HG02759 (cell line): ENCODE data around the gene MGAT5.

ENCODE experiments used
- ATAC-seq: cut with Tn5 transposase; IDR thresholded peaks from one replicate; pipeline ENCODE4 v1.9.1; 2021; ENCODE audit warnings: mild to moderate bottlenecking, moderate library complexity; ENCODE audit not compliant: unreplicated experiment

MGAT5 gene

GRCh38 chr2:134392442-134393074 is 138.7 kb downstream of the MGAT5 start:
- no peak for ATAC-seq

DNA sequence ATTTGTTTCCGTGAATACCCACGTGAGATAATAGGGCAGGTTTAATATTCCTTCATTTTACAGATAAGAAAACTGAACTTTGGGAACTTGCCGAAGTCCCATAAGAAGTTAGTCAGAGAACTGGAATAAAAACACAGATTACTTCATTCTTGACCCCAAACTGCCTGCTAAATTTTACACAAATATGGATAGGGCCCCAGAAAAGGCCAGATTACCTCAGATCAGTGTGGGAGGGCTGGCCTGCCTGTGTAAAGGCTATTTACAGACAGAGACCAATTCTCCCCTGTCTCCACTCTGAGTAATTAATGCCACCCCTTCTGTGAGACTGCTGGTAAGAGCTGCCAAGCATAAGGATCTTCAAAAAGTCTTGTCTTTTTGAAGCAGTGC is 139.2 kb downstream of the MGAT5 start:
- ATAC-seq = no peak

DNA sequence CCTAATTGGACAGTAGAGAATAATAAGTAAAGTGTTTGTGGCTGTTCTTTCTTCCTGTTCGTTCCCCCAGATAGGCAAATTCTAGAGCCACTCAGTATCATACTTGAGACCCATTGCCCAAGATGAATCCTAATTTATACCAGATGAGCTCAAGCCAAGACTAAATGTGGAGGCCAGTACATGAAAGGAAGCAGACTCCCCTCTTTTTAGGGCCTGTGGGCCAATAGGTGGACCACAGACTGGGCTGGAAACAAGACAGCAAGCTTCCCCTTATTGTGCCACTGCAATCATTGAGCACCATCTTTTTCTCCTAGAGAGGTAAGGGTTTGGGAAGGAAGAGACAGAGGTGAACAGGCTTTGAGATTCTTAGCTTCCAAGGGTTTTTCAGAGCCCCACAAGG is 141.9 kb downstream of the MGAT5 start:
- no peak for ATAC-seq

DNA sequence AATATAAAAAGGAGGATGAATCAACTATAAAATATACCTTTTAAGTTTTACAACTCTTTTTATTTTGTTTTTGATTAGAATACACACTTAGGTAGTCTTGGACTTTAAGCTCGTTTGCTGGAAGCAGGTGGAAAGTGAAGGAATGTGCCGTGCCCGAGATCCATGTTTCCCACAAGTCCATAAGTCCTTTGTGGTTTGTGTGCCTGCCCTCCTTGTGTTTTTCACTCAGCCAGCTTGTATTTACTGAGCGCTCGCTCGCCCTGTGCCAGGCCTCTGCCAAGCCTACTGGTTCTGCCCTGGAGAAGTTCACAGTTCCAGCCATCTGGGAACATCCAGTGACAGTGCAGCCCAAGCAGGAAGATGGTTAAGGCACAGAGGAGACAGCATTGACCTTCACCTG is 142.6 kb downstream of the MGAT5 start:
- ATAC-seq = no peak

- ATAC-seq = no peak
Measured at GRCh38 chr2:134397146-134397896, 143.4 kb downstream of the MGAT5 start.

- ATAC-seq = no peak
Measured at GRCh38 chr2:134398300-134398699, 144.4 kb downstream of the MGAT5 start.

DNA sequence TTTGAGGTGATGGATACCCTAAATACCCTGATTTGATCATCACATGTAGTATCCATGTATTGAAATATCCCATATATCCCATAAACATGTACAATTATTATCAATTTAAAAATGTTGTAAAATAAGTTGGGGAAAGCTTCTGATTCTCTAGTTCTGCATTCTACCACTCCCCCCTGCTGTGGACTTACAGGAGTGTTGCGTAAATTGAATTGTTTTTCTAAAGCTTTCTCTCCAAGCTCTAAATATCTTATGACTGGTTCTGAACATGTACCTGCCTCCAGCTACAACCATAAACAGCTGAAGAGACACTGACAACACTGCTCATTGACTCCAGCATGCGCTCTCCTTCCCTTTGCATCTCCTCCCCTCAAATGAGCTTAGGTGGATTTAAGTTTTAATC is 145.2 kb downstream of the MGAT5 start:
- ATAC-seq = no peak

GRCh38 chr2:134401081-134401497 is 147.2 kb downstream of the MGAT5 start:
- ATAC-seq = no peak

DNA sequence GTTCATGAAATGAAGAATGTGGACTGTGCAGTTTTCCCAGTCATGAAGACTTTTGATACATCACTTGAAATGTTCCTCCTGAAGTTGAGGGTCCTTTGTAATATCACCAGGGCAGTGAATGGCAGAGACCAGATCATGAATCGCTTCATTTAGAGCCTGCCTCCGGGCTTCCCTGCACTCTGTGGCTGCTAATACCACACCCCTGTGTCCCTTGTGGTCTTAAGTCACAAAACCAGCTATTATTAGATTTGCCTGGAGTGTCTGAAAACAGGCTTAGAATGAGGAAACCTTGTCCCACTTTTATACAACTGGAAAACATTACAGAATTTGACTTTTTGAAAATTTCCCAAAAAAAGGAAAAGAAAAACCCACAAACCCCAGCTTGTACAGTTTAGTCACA is 147.9 kb downstream of the MGAT5 start:
- no peak for ATAC-seq

DNA sequence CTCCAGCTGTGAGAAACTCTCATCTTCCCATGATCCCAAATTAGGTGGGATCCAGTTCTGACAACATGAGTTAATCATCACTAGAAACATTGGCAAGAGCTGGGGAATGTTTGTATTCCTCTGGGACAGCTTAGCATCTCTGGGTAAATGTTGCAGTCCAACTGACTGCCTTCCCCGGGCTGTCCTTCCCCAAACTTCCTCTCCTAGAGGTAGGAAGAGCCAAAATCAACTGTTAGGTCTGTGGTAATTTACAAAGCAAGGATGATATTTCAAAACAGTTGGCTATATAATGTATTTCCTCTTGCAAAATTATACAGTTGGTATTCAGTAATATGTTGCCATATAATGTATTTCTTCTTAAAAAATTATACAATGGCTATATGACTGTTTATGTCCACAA is 148.5 kb downstream of the MGAT5 start:
- no peak for ATAC-seq

GRCh38 chr2:134405611-134406081 is 151.8 kb downstream of the MGAT5 start:
- no peak for ATAC-seq

- no peak for ATAC-seq
Measured at GRCh38 chr2:134406311-134406710, 152.4 kb downstream of the MGAT5 start.

GRCh38 chr2:134406736-134407135 is 152.9 kb downstream of the MGAT5 start:
- no peak for ATAC-seq

GRCh38 chr2:134407154-134407890 is 153.4 kb downstream of the MGAT5 start:
- ATAC-seq = no peak

DNA sequence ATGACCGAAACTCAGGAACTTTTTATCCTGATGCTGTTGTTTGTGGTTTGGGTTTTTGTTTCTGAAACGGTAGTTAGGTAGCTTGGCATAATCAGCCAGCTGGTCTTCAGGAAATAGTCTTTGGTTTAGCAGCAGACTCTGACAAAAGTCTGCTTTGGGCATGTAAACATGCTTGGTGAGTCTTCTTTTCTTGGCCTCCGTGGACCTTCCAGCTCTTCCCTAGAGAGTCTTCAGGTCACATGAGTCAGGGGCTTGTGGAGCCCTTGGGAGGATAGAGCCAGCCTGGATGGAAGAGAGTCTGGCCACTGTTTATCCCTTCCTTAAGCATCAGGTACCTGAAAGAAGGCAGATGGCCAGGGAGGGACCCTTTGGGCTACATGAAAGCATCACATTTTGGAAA is 154.5 kb downstream of the MGAT5 start:
- ATAC-seq = no peak

- ATAC-seq = no peak
Measured at GRCh38 chr2:134408791-134409190, 154.9 kb downstream of the MGAT5 start.

- no peak for ATAC-seq
Measured at GRCh38 chr2:134410006-134410405, 156.1 kb downstream of the MGAT5 start.

DNA sequence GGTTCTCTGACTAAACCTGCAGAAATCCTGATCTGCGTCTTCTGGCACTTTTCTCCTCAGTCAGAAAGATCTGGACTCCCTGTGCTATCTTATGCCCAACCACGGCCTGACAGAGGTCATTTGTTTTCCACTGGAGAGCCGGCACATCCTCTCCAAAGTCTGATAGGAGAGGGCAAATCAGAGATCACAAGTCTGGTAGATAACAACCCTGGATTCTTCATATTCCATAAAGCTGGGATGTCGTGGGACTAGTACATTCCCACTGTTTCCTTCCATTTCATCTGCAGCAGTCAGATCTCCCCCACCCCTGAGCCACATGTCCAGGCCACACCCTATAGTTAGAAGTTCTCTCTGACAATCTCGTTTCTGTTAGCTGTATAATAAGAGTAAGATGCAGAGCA is 157.0 kb downstream of the MGAT5 start:
- no peak for ATAC-seq

- no peak for ATAC-seq
Measured at GRCh38 chr2:134411279-134411827, 157.5 kb downstream of the MGAT5 start.

DNA sequence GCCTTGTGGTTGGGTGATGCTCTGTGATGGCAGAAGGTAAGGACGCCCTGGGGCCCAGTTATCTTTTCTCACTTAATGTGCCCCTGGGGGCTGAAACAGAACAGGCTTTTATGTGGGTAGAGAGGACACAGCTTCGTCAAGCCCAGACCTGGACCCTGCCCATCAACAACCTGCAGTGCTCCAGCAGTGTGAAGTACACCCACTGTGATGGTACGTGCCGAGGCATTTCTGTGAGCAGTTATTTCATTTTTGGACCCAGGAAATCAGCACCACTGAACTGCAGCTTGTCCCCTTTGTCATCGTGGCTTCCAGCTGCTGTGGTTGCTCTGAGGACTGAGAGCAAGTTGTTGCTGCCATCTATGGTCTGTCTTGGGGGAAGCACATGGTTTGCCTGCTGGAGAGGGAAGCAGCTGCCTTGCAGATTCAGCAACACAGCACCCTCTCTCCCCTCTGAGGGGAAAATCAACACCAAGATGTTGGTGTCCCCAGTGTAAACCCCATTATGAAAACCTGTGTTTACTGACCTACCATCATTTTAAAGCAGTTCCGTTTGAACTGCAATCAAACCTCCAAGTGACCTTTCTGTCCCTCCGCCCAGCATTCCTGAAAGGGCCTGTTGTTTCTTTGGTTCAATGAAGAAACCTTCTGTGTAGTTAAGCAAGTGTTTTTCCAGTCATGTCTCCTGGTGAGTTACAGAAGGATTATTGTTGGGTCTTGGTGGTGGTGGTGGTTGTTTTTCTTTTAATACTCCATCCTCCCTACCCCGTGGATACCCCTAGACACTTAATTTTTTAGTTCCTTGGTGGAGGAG is 158.2 kb downstream of the MGAT5 start:
- ATAC-seq = peak; percentile 96

DNA sequence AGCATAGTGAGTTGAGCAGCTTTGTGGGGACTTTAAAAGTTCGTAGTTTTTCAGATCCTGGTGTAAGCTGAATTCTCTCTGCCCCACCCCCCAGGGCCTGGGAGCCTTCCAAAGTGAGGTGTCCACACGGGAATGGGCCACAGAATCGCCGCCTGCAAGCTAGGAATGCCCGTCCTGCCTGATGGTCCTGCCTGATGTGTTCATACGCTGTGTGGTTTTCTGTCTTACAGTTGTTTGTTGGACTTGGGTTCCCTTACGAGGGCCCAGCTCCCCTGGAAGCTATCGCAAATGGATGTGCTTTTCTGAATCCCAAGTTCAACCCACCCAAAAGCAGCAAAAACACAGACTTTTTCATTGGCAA is 158.7 kb downstream of the MGAT5 start:
- ATAC-seq = no peak
